ENCODE results near the gene CD180. TPM values are rescaled to one million over a fixed set of nuclear protein-coding genes. Genes with fewer than 3 reads are reported as not detected.

Gene CD180
- total RNA-seq, 2 experiments from 2014 or later: 14.4 to 15.7 TPM

DNA sequence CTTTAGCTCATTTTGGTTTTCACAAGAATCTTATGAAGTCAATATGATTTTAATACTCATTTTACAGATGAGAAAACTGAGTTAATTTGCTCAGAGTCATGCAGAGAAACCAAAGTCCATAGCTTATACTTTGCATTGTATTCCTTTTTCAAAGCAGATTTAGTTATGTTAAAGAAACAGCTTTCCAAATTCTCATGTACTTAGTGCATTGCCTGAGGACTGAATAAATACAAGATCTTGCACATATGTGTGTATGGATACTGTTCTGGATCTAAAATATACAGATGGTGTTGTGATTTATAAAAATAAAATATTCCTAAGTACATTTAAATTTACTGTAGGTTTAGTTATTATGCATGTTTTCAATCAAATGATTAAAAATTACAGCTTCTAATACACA, 43.5 kb upstream of the CD180 start:
- no peak overlapping the region for H3K4me3 ChIP-seq (ENCODE audit: low read depth, low read length, poor library complexity, severe bottlenecking)
- no peaks in the 10 kb centered on the region for H3K4me1 ChIP-seq (ENCODE audit: insufficient read depth, low read length, poor library complexity, severe bottlenecking)
- H3K27ac ChIP-seq (ENCODE audit: low read depth, low read length, poor library complexity, severe bottlenecking): no peak overlapping the region
- no peaks in the 10 kb centered on the region for H3K9me2 ChIP-seq (ENCODE audit: insufficient read depth, low read length)
- no peaks in the 10 kb centered on the region for H3K79me2 ChIP-seq (ENCODE audit: insufficient read depth, low read depth, low read length)
- no peak for DNase-seq (ENCODE audit: low spot score)
- ChIA-PET CTCF (ENCODE audit: unreplicated experiment) (no interaction called here), POLR2A (interaction anchor here (0.7 to 1.2 kb wide), 4 partner anchors 30 to 297 kb away, joined by 3 to 5 read pairs (median 3); no protein-coding TSS in a partner anchor)
- H3K9me3 ChIP-seq (ENCODE audit: low read length): no peaks in the 10 kb centered on the region
- no peak for TF ChIP-seq CTCF (conservative IDR thresholded peaks at IDR 0.05; ENCODE audit: low read length)
- no TSS peak for BruUV-seq (replicated peaks)
- H2AFZ ChIP-seq (ENCODE audit: low read length): no peak overlapping the region
- H4K20me1 ChIP-seq (ENCODE audit: insufficient read depth, low read length): no peaks in the 10 kb centered on the region
- H3K4me2 ChIP-seq (ENCODE audit: low read length): no peak overlapping the region
- intact Hi-C loops (cut with micrococcal nuclease; ENCODE audit: unreplicated experiment): no loop called here
- H3K36me3 ChIP-seq (ENCODE audit: insufficient read depth, low read length): no peaks in the 10 kb centered on the region

- no peak overlapping the region for H3K4me3 ChIP-seq (ENCODE audit: low read depth, low read length, poor library complexity, severe bottlenecking)
- ChIA-PET POLR2A (no interaction called here), CTCF (ENCODE audit: unreplicated experiment) (no interaction called here)
Measured at GRCh38 chr5:67238191-67238590, 41.6 kb upstream of the CD180 start.

More at GRCh38 chr5:67238191-67238590, 41.6 kb upstream of the CD180 start:
- Histone ChIP-seq H3K4me1 (ENCODE audit: insufficient read depth, low read length, poor library complexity, severe bottlenecking) (no peaks in the 10 kb centered on the region), H3K79me2 (ENCODE audit: insufficient read depth, low read depth, low read length) (no peaks in the 10 kb centered on the region), H3K27ac (ENCODE audit: low read depth, low read length, poor library complexity, severe bottlenecking) (no peak overlapping the region), H3K9me2 (ENCODE audit: insufficient read depth, low read length) (no peaks in the 10 kb centered on the region), H2AFZ (ENCODE audit: low read length) (no peak overlapping the region), H3K9me3 (ENCODE audit: low read length) (no peaks in the 10 kb centered on the region), H3K36me3 (ENCODE audit: insufficient read depth, low read length) (no peaks in the 10 kb centered on the region), H4K20me1 (ENCODE audit: insufficient read depth, low read length) (no peaks in the 10 kb centered on the region), H3K4me2 (ENCODE audit: low read length) (no peak overlapping the region)
- intact Hi-C loops (cut with micrococcal nuclease; ENCODE audit: unreplicated experiment): no loop called here
- BruUV-seq (replicated peaks): no TSS peak
- TF ChIP-seq EZH2phosphoT487 (IDR thresholded peaks at IDR 0.05; ENCODE audit: borderline replicate concordance, low read depth, low read length): no peak
- TF ChIP-seq CTCF (conservative IDR thresholded peaks at IDR 0.05; ENCODE audit: low read length): no peak
- no peak for DNase-seq (ENCODE audit: low spot score)

Data from OCI-LY7 (cell line).